H1 (cell line): ENCODE results near the gene ARHGAP22.

ENCODE experiments used
- EP300 ChIP-seq, 2 experiments: IDR thresholded peaks; 1 replicate in 1 of 2; 2 replicates in 1 of 2; pipeline ENCODE4 v1.6.1; 2011 to 2012; ENCODE audit warnings: low read depth in 2 of 2, low read length in 2 of 2, mild to moderate bottlenecking in 2 of 2, borderline replicate concordance in 1 of 2, inconsistent platforms in 1 of 2, moderate library complexity in 1 of 2
- EZH2 ChIP-seq: fragments of 200-600 bp; sonication (generic); IDR thresholded peaks from 2 replicates; pipeline ENCODE4 v1.7.1; 2012; ENCODE audit warnings: low read depth, mild to moderate bottlenecking, moderate library complexity, low read length, inconsistent platforms; ENCODE audit not compliant: severe bottlenecking
- JUN ChIP-seq: IDR thresholded peaks from 2 replicates; pipeline ENCODE4 v1.6.1; 2011; ENCODE audit warnings: low read depth, mild to moderate bottlenecking, improper control_type of control experiment, low read length
- KDM5A ChIP-seq: fragments of 200-600 bp; IDR thresholded peaks from 2 replicates; pipeline ENCODE4 v1.7.1; 2012; ENCODE audit warnings: mild to moderate bottlenecking, low read length, inconsistent platforms, mixed read lengths
- MAFK ChIP-seq: IDR thresholded peaks from 2 replicates; pipeline ENCODE4 v1.6.1; 2012; ENCODE audit warnings: low read depth, mild to moderate bottlenecking, improper control_type of control experiment, low read length
- PHF8 ChIP-seq: fragments of 200-600 bp; sonication (generic); conservative IDR thresholded peaks from 2 replicates; pipeline ENCODE4 v1.7.1; 2012; ENCODE audit warnings: low read depth, mild to moderate bottlenecking, inconsistent platforms, low read length, moderate library complexity
- POLR2A ChIP-seq, 2 experiments: IDR thresholded peaks; 1 replicate in 1 of 2; 2 replicates in 1 of 2; pipeline ENCODE4 v1.6.1; 2011; ENCODE audit warnings: low read depth in 2 of 2, low read length in 2 of 2, mild to moderate bottlenecking in 2 of 2; ENCODE audit errors: control extremely low read depth in 1 of 2
- RAD21 ChIP-seq, 2 experiments: IDR thresholded peaks in 1 of 2; conservative IDR thresholded peaks in 1 of 2; 2 replicates each; pipeline ENCODE4 v1.6.1; 2011; ENCODE audit warnings: low read depth in 2 of 2, low read length in 2 of 2, improper control_type of control experiment in 1 of 2, inconsistent platforms in 1 of 2, mild to moderate bottlenecking in 1 of 2, moderate library complexity in 1 of 2
- RFX5 ChIP-seq: IDR thresholded peaks from 2 replicates; pipeline ENCODE4 v1.6.1; 2011; ENCODE audit warnings: low read depth, low read length, improper control_type of control experiment, borderline replicate concordance
- SP2 ChIP-seq: IDR thresholded peaks from 2 replicates; pipeline ENCODE4 v1.6.1; 2012; ENCODE audit warnings: mild to moderate bottlenecking, low read length, inconsistent platforms
- TF ChIP-seq, protein P1 (sequence below), 3 experiments: IDR thresholded peaks; 1 replicate in 2 of 3; 2 replicates in 1 of 3; pipeline versions ENCODE4 v1.5.1 to v1.6.1; 2011; ENCODE audit warnings: low read length in 3 of 3, mild to moderate bottlenecking in 3 of 3, inconsistent platforms in 2 of 3, low read depth in 1 of 3, moderate library complexity in 1 of 3; ENCODE audit not compliant: insufficient read depth in 1 of 3; ENCODE audit errors: control extremely low read depth in 1 of 3

DNA sequence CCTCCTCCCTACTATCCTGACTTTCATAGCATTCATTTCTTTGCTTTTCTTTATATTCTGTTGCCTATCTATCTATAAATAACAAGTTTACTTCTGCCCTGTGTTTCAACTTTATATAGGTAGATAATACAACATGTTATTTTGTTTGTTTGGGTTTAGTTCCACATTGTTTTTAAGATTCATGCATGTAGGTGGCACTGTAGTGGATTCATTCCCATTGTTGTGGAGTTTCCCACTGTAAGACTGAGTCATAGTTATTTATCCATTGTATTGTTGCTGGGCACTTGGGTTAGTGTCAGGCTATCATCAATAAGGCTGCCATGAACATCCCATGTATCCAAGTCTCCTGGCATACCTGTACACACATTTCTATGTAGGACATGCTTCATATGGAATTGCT, 127.7 kb downstream of the ARHGAP22 start:
- TF ChIP-seq, protein P1, sequence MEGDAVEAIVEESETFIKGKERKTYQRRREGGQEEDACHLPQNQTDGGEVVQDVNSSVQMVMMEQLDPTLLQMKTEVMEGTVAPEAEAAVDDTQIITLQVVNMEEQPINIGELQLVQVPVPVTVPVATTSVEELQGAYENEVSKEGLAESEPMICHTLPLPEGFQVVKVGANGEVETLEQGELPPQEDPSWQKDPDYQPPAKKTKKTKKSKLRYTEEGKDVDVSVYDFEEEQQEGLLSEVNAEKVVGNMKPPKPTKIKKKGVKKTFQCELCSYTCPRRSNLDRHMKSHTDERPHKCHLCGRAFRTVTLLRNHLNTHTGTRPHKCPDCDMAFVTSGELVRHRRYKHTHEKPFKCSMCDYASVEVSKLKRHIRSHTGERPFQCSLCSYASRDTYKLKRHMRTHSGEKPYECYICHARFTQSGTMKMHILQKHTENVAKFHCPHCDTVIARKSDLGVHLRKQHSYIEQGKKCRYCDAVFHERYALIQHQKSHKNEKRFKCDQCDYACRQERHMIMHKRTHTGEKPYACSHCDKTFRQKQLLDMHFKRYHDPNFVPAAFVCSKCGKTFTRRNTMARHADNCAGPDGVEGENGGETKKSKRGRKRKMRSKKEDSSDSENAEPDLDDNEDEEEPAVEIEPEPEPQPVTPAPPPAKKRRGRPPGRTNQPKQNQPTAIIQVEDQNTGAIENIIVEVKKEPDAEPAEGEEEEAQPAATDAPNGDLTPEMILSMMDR (IDR thresholded peaks at IDR 0.05; ENCODE audit: control extremely low read depth in 1 of 3, insufficient read depth in 1 of 3, low read depth in 1 of 3, low read length in 3 of 3), result no peak
- no peak for TF ChIP-seq PHF8
- TF ChIP-seq MAFK, result no peak
- no peak for TF ChIP-seq POLR2A (IDR thresholded peaks at IDR 0.05; ENCODE audit: control extremely low read depth in 1 of 2, low read depth in 2 of 2, low read length in 2 of 2)
- no peak for TF ChIP-seq RAD21 (IDR thresholded peaks at IDR 0.05 in 1 of 2, conservative IDR thresholded peaks at IDR 0.05 in 1 of 2; ENCODE audit: low read depth in 2 of 2, low read length in 2 of 2)
- TF ChIP-seq KDM5A, result no peak
- TF ChIP-seq SP2, result no peak
- no peak for TF ChIP-seq EP300 (IDR thresholded peaks at IDR 0.05; ENCODE audit: borderline replicate concordance in 1 of 2, low read depth in 2 of 2, low read length in 2 of 2)
- no peak for TF ChIP-seq JUN
- TF ChIP-seq EZH2, result no peak
- no peak for TF ChIP-seq RFX5
